ENCODE data around the gene RCN2. TPM values are rescaled to one million over a fixed set of nuclear protein-coding genes. Genes with fewer than 3 reads are reported as not detected.

RCN2 gene
- total and polyA plus RNA-seq, 2 experiments from 2014 or later = 170 to 327 TPM

- no peak for TF ChIP-seq ZNF462 (CRISPR knock-in tag; IDR thresholded peaks at IDR 0.05)
Measured at GRCh38 chr15:76963596-76963995, 32.0 kb downstream of the RCN2 start (continued).

DNA sequence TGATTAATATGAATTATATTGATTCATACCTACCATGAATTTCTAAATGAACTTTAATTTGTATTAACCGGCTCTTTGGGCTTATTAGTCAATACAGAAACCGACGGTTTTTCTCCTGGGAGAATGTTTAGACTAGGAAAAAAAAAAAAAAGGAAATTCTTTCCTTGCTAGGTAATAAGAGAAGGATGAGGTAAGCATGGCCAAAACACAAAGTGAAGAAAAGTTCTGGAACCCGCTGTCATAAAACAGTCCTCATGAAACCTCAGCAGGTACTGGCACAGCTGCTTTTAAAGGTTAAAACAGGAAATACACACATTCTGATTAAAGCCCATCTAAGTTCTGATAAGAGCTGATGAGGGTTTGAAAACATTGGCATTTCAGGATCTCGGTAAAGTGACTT, 32.6 kb downstream of the RCN2 start:
- H3K27ac Mint-ChIP-seq = no peak overlapping the region
- H3K9me2 ChIP-seq (ENCODE audit: insufficient read depth) = no peaks in the 10 kb centered on the region
- 0 out of 2 replicates have a peak overlapping the region, but pooled peaks have one; percentile 56 for H2AFZ ChIP-seq
- no peaks in the 10 kb centered on the region for H3K9me3 Mint-ChIP-seq
- no peak overlapping the region for H3K4me2 ChIP-seq
- 0 out of 2 replicates have a peak, but pooled peaks cover 3% of the 10 kb centered on the region for H3K4me1 ChIP-seq (ENCODE audit: insufficient read depth)
- no peaks in the 10 kb centered on the region for H3F3A ChIP-seq (replicated peaks; ENCODE audit: low read depth)
- no peak for ATAC-seq
- H3K27ac ChIP-seq (ENCODE audit: low read depth) = no peak overlapping the region
- H3K4me3 ChIP-seq = no peak overlapping the region
- no peaks in the 10 kb centered on the region for H3K79me2 ChIP-seq (replicated peaks; ENCODE audit: insufficient read depth)
- no peak for DNase-seq (ENCODE audit: low spot score)
- H3K4me3 Mint-ChIP-seq = no peak overlapping the region
- no peaks in the 10 kb centered on the region for H4K20me1 ChIP-seq (replicated peaks; ENCODE audit: insufficient read depth)
- H3K27me3 ChIP-seq (ENCODE audit: insufficient read depth) = no peaks in the 10 kb centered on the region
- H3K27me3 Mint-ChIP-seq (ENCODE audit: insufficient read depth, low read depth, poor library complexity) = peaks cover 1% of the 10 kb centered on the region
- H3K4me1 Mint-ChIP-seq = peaks cover 13% of the 10 kb centered on the region
- H3K36me3 Mint-ChIP-seq (ENCODE audit: low read depth) = no peaks in the 10 kb centered on the region
- H3K36me3 ChIP-seq (ENCODE audit: insufficient read depth) = no peaks in the 10 kb centered on the region
- TF ChIP-seq ZNF331 (CRISPR knock-in tag; IDR thresholded peaks at IDR 0.05; ENCODE audit: low read depth) (no peak), POLR2AphosphoS5 (IDR thresholded peaks at IDR 0.05; ENCODE audit: low read depth) (no peak), ZNF462 (CRISPR knock-in tag; IDR thresholded peaks at IDR 0.05) (no peak)
- TF ChIP-seq, protein P1, sequence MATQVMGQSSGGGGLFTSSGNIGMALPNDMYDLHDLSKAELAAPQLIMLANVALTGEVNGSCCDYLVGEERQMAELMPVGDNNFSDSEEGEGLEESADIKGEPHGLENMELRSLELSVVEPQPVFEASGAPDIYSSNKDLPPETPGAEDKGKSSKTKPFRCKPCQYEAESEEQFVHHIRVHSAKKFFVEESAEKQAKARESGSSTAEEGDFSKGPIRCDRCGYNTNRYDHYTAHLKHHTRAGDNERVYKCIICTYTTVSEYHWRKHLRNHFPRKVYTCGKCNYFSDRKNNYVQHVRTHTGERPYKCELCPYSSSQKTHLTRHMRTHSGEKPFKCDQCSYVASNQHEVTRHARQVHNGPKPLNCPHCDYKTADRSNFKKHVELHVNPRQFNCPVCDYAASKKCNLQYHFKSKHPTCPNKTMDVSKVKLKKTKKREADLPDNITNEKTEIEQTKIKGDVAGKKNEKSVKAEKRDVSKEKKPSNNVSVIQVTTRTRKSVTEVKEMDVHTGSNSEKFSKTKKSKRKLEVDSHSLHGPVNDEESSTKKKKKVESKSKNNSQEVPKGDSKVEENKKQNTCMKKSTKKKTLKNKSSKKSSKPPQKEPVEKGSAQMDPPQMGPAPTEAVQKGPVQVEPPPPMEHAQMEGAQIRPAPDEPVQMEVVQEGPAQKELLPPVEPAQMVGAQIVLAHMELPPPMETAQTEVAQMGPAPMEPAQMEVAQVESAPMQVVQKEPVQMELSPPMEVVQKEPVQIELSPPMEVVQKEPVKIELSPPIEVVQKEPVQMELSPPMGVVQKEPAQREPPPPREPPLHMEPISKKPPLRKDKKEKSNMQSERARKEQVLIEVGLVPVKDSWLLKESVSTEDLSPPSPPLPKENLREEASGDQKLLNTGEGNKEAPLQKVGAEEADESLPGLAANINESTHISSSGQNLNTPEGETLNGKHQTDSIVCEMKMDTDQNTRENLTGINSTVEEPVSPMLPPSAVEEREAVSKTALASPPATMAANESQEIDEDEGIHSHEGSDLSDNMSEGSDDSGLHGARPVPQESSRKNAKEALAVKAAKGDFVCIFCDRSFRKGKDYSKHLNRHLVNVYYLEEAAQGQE (IDR thresholded peaks at IDR 0.05; ENCODE audit: unreplicated experiment) = no peak
